Suppressor macrophage treated with lipopolysaccharide for 1 hour (primary cell): ENCODE measurements around the gene UBAC1.
"Not testable (repeated sequence)": the region's sequence is repeated elsewhere in the genome, so short reads cannot be mapped to it uniquely, and the experiment has no call there.

Experiments
- DNase-seq, 3 donors: peaks; one replicate each; pipeline ENCODE4 v3.0.0-alpha.2; 2020 to 2022

The UBAC1 gene

GRCh38 chr9:135975834-135976233, 14.7 kb upstream of the UBAC1 start:
- no peak for DNase-seq

DNA sequence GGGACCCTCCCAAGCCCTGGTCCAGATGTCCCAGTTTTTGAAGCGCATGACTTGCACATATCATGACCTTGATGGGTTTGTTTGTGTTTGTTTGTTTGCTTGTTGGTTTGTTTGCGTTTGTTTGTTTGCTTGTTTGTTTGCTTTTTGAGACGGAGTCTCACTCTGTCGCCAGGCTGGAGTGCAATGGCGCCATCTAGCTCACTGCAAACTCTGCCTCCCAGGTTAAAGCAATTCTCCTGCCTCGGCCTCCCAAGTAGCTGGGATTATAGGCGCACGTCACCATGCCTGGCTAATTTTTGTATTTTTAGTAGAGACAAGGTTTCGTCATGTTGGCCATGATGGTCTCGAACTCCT, 13.0 kb upstream of the UBAC1 start:
- DNase-seq: no peak

DNA sequence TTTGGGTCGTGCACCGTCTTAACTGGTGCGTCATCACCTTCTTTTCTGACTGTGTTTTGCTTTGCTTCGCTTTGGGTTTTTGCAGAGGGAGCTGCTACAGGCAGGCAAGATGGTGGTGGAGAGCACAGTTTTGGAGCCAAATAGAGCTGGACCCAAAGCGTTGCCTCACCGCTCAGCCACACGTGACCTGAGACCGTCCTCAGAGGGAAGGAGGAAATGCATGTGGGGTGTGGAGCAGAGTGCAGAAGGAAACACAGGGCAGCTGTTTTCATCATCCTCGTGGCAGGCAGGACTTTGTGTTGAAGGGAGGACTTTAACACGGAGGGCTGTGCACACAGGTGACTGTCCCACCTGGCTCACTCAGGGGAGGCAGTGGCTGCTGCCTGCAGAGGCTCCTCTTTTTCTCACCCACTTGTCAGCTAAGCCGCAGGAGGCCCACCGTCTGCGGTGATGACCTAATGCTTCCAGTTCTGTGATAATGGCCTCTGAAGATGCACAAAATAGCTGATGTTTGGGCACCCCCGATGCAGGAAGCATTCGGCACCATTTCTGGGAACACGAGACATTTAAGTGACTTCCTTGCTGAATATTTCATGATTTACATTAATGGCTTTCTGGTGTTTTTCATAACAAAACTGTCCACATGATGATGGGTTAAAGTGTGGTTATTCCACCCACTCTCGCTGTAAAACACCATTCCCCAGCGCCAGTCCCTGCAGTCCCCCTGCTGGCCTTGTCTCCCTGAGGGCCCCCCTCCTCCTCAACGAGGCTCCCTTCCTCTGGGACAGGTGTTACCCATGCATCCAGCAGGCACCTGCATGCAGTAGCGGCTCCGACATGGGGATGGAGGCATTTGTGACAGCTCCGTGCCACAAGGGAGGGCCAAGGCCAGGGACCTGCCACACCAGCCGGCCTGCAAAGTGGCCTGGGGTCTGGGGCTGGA, 12.4 kb upstream of the UBAC1 start:
- DNase-seq: peak; percentile 62 to 73 (median 68)

- no peak for DNase-seq
Measured at GRCh38 chr9:135971892-135972291, 10.7 kb upstream of the UBAC1 start.

- no peak for DNase-seq
Measured at GRCh38 chr9:135971111-135971766, 10.1 kb upstream of the UBAC1 start.

GRCh38 chr9:135970128-135970815, 9.1 kb upstream of the UBAC1 start:
- DNase-seq: no peak

GRCh38 chr9:135969064-135969683, 8.0 kb upstream of the UBAC1 start:
- DNase-seq: peak; percentile 75 to 85 (median 84)

- no peak for DNase-seq
Measured at GRCh38 chr9:135968601-135969000, 7.4 kb upstream of the UBAC1 start.

- DNase-seq: no peak
Measured at GRCh38 chr9:135968083-135968476, 6.9 kb upstream of the UBAC1 start.

- not testable (repeated sequence) for DNase-seq
Measured at GRCh38 chr9:135966916-135967260, 5.7 kb upstream of the UBAC1 start.

- no peak for DNase-seq
Measured at GRCh38 chr9:135965124-135965756, 4.1 kb upstream of the UBAC1 start.

- DNase-seq: no peak
Measured at GRCh38 chr9:135963938-135964337, 2.8 kb upstream of the UBAC1 start.

GRCh38 chr9:135963338-135963737, 2.2 kb upstream of the UBAC1 start:
- DNase-seq: no peak

DNA sequence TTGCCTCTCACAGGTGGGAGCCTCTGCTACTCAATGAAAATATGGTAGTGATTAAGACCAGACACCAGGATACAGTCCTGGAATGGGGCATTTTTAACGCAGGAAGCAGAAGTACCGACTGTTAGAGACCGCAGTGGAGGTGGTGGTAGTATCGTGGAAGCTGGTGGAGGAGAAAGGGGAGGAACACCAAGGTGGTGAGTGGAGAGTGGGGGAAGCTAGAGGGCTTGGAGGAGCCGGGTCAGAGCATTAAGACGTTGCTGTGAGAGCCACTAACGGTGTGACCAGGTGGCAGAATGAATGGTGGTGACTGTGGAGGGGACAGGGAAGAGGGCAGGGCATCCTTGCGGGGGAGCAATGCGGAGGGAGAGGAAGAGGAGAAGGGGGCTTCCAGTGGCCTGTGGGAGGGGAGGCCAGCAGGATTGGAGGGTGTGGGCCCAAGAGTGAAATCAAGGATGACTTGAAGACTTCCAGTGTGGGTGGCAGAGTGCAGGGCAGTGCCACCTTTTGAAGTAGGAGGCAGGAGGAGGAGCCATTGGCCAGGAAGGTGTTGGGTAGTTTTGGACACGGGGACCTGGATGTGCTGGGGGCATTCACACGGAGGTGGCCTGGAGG, 1.6 kb upstream of the UBAC1 start:
- peak in 2 of 3 donors; percentile 25 to 32 for DNase-seq

DNA sequence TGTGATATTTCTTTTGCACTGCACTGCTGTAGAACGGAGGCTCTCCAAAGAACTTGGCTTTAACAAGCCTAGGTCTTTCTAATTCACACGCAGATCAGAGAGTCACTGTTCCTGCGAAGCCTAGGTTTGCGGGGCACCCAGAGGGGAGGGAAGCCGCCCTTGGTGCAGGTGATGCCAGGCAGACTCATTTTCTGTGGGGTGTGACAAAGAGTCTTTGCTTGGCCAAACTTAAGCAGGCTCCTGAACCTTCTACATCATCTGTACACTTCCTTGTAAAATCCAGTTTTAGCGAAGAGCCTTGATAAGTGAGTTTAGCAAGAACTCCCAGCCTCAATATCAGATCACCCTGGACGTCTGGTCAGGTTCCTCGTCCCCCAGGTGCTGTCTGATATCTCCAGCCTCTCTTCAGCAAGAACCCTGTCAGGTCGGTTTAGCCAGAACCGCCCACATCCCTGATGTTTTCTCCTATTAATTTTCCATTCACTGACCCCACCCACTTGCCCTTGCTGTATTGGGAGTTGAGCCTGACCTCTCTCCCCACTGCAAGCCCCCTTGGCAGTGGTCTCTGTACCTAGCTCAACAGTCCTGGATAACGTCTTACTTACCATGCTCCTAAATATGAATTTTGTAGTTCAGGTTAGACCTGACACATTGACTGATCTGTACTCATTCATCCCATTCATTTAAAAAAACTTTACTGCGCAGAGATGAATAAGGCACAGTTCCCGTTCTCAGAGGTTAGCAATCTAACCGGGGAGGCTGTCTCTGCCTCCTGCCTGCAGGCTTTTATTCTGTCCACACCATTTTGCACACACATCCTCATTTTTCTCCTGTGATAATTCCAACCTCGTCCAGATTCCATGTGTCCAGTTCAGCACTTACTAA, 880 bp upstream of the UBAC1 start:
- DNase-seq: peak; percentile 31 to 47 (median 41)

DNA sequence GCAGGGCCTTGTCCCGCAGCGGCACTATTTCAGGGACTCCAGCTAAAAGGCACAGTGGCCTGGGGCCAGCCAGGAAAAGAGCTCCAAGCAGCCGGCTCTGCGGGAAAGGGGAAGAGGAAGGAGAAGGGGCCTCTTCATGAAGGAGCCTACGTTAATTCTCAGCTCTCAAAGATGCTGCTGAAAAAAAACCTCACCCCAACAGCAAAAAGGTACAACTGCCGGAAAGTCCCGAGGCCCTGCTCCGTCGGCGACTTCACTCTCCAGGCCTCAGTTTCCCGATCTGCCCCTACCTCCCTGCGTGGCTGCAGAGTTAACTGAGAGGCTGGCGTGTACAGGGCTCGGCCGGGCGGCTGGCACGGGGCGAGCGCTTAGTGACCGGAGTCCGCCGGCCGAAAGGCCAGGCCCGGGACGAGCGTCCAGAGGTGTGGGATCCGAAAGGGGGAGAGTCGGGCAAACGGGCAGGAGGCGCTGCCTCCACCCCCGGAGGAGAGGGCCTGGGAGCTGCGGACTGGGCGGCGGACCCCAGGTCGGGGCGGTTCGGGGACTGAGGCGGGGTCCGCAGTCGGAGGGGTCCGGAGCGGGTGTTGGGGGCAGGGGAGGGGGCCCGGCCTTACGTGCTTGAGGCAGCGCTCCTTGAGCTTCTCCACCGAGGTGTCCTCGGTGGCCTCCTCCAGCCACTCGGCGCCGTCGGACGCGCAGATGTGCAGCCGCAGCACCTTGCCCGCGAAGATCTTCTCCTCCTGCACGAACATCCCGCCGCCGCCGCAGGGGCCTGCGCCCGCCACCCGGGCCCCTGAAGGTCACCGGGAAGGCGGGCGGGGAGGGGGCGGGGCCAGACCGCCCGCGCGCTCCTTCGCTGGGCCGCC, 529 bp downstream of the UBAC1 start:
- peak; percentile 50 to 73 (median 62) for DNase-seq

- no peak for DNase-seq
Measured at GRCh38 chr9:135959814-135960213, 1.4 kb downstream of the UBAC1 start.

GRCh38 chr9:135958485-135958884, 2.7 kb downstream of the UBAC1 start:
- peak; percentile 70 to 82 (median 73) for DNase-seq

- DNase-seq: no peak
Measured at GRCh38 chr9:135957431-135957830, 3.7 kb downstream of the UBAC1 start.

GRCh38 chr9:135956802-135957174, 4.4 kb downstream of the UBAC1 start:
- no peak for DNase-seq
